ENCODE results near the gene MICA. TPM values are rescaled to one million over a fixed set of nuclear protein-coding genes. Genes with fewer than 3 reads are reported as not detected.
"Not testable (repeated sequence)": the region's sequence is repeated elsewhere in the genome, so short reads cannot be mapped to it uniquely, and the experiment has no call there.

The MICA gene
- total RNA-seq, 4 donors from 2014 or later, result 12.3 to 23.2 (median 15.3) TPM

DNA sequence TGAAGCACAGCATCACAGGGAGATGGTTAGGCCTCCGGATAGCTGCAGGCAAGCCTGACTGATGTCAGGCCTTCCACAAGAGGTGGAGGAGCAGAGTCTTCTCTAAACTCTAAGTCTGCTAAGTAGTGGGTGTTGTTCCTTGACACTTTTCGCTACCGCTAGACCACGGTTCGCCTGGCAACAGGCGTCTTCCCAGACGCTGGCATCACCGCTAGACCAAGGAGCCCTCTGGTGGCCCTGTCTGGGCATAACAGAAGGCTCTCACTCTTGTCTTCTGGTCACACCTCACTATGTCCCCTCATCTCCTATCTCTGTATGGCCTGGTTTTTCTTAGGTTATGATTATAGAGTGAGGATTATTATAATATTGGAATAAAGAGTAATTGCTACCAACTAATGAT is 29.3 kb upstream of the MICA start:
- DNase-seq, result peak in 1 of 2 donors; percentile 18
- H3K9me3 ChIP-seq; intact Hi-C loops (cut with DNase I); H3K4me3 ChIP-seq (replicated peaks in 1 of 3); H3K36me3 ChIP-seq; H3K4me1 ChIP-seq; H3K27ac ChIP-seq; H3K27me3 ChIP-seq: not testable (repeated sequence)
- WGBS, 2 donors, result 20 to 22% methylated on average over 7 to 8 of the region's 8 CpGs
- TF ChIP-seq, protein P1, sequence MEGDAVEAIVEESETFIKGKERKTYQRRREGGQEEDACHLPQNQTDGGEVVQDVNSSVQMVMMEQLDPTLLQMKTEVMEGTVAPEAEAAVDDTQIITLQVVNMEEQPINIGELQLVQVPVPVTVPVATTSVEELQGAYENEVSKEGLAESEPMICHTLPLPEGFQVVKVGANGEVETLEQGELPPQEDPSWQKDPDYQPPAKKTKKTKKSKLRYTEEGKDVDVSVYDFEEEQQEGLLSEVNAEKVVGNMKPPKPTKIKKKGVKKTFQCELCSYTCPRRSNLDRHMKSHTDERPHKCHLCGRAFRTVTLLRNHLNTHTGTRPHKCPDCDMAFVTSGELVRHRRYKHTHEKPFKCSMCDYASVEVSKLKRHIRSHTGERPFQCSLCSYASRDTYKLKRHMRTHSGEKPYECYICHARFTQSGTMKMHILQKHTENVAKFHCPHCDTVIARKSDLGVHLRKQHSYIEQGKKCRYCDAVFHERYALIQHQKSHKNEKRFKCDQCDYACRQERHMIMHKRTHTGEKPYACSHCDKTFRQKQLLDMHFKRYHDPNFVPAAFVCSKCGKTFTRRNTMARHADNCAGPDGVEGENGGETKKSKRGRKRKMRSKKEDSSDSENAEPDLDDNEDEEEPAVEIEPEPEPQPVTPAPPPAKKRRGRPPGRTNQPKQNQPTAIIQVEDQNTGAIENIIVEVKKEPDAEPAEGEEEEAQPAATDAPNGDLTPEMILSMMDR (IDR thresholded peaks at IDR 0.05), result peak in 1 of 6 experiments; percentile 20

DNA sequence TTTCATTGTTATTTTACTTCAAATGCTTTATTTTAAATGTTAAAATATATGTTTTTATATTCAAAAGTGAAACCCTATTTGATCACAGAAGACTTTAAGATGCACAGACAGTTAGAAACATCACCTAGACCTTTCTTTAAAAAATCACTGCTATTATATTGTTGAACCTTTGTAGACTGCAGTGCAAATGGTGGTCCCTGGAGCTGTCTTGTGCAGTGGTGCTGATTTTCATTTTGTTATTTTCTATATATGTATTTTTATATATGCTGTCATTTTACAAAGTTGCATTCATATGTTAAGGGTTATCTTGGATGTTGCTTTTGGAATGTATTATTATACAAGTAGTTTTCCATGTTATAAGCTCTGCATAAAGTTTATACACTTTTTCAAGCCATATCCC is 27.7 kb upstream of the MICA start:
- intact Hi-C loops (cut with DNase I), result no loop called here
- TF ChIP-seq, protein P1 (IDR thresholded peaks at IDR 0.05), result no peak
- TF ChIP-seq POLR2A (IDR thresholded peaks at IDR 0.05), result no peak
- H3K27me3 ChIP-seq, result no peaks in the 10 kb centered on the region
- DNase-seq, result no peak
- no peak overlapping the region for H3K27ac ChIP-seq
- no peaks in the 10 kb centered on the region for H3K9me3 ChIP-seq
- H3K4me1 ChIP-seq, result no peaks in the 10 kb centered on the region
- H3K36me3 ChIP-seq, result no peaks in the 10 kb centered on the region
- H3K4me3 ChIP-seq (replicated peaks in 1 of 3), result no peak overlapping the region

DNA sequence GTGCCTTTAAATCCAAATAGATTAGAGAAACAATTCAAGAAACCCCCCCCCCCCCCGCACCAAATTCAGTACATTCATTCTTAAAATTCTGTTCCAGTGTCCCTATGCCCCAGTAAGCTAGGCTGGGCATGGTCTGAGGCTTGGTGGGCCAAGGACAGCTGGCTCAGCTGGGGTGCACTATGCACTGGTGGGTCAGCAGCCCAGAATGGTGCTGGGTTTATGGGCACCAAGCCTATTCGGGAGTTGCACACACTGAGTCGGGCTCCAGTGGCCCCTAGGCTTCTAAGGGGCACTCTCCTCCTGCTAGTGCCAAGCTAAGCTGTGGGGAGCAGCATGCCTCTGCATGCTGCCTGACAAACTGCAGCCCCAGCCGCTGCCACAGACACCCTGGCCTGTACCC is 26.4 kb upstream of the MICA start:
- no peaks in the 10 kb centered on the region for H3K27me3 ChIP-seq
- no peak for DNase-seq
- no peak overlapping the region for H3K4me3 ChIP-seq (replicated peaks in 1 of 3)
- TF ChIP-seq, protein P1 (IDR thresholded peaks at IDR 0.05), result no peak
- H3K27ac ChIP-seq, result no peak overlapping the region
- H3K36me3 ChIP-seq, result no peaks in the 10 kb centered on the region
- no peaks in the 10 kb centered on the region for H3K9me3 ChIP-seq
- 56 to 67% methylated on average over 2 to 4 of the region's 4 CpGs for WGBS, 2 donors
- no peaks in the 10 kb centered on the region for H3K4me1 ChIP-seq
- intact Hi-C loops (cut with DNase I), result no loop called here

DNA sequence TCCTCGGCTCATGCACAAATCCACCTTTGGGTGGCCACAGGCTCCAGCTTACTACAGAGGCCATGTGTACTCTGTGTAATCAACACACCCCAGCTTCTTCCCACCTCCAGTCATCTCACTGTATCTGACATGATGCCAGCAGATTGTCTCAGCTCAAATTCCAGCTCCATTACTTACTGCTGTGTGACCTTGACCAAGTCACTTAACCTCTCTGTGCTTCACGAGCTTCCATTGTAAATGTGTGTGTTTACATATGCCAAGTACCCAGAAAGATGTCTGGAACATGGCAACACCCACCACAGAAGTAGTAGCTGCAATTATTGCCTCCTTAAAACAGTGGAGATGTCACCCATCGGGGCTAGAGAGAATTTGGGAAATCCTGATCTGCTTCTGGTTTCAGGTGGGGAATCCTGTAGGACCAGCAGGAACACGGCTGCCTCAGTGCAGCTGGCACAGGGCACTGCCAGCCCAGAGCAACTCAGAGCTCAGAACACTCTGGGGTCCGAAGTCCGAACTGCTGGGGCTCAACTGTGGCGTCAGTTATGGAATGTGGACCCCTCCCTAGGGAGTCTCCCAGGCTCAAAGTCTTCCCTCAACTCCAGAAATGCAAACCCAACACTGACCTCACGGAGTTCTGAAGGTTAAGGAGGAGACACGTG is 25.2 kb upstream of the MICA start:
- Histone ChIP-seq H3K27me3 (no peaks in the 10 kb centered on the region), H3K9me3 (no peaks in the 10 kb centered on the region), H3K36me3 (no peaks in the 10 kb centered on the region), H3K4me1 (no peaks in the 10 kb centered on the region), H3K4me3 (replicated peaks in 1 of 3) (no peak overlapping the region), H3K27ac (no peak overlapping the region)
- 47 to 70% methylated on average over 8 to 9 of the region's 9 CpGs for WGBS, 2 donors
- intact Hi-C loops (cut with DNase I), result no loop called here
- TF ChIP-seq, protein P1 (IDR thresholded peaks at IDR 0.05), result no peak
- no peak for TF ChIP-seq POLR2A (IDR thresholded peaks at IDR 0.05)
- DNase-seq, result no peak

DNA sequence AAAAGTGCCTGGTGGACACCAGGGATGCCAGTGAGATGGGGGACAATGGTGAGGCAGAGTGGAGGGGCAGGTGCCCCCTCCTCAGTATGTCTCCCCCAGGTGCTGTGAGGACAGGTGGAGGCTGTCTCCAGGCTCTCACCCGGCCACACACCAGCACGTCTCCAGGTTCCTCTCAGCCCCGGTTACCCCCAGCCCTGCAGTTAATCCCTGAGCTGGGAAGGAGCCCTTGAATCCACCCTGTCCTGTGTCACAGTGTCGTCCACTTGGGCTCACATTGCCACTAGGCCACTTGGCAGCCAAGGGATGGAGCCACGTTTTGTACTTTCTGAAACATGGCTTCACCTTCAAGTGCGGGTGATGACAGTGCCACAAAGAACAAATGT is 24.7 kb upstream of the MICA start:
- Histone ChIP-seq H3K4me3 (replicated peaks in 1 of 3) (no peak overlapping the region), H3K9me3 (no peaks in the 10 kb centered on the region), H3K4me1 (no peaks in the 10 kb centered on the region), H3K27me3 (no peaks in the 10 kb centered on the region), H3K27ac (no peak overlapping the region), H3K36me3 (no peaks in the 10 kb centered on the region)
- TF ChIP-seq, protein P1 (IDR thresholded peaks at IDR 0.05), result no peak
- DNase-seq, result no peak
- intact Hi-C loops (cut with DNase I), result no loop called here
- WGBS, 2 donors, result 64 to 72% methylated on average over 5 to 6 of the region's 6 CpGs
